Heart left ventricle (tissue), 13 donors: ENCODE measurements around the gene FMO5.

Experiments used
- CTCF ChIP-seq, 12 donors: fragments of 200-600 bp; sonication (generic) in 4 of 12; IDR thresholded peaks; one replicate each; pipeline versions ENCODE4 v1.5.0 to v1.8.0; 2018 to 2022; ENCODE audit warnings: antibody characterized with exemption in 12 of 12, mild to moderate bottlenecking in 5 of 12
- POLR2A ChIP-seq, 2 donors: fragments of 450-650 bp; IDR thresholded peaks; one replicate each; pipeline ENCODE4 v1.6.1; 2017; ENCODE audit warnings: antibody characterized with exemption in 2 of 2, mild to moderate bottlenecking in 2 of 2, moderate library complexity in 2 of 2
- donor health status: ischemic (EF 13 %, LVEDD 7.1; RV severe dilation, severe dysfunction).
- donor health status: DM: no; HTN: yes; CAD: no.
- donor health status: DM: no; HTN: no; CAD: no.
- donor health status: ischemic (EF 25% LVEDD 6.9; RV normal size, moderate dysfunction).
- donor health status: ischemic (EF 25% LVEDD 5.7; RV mildly dilated, moderate dysfunction).
- donor health status: ischemic (EF 35%, LVEDD 5.7; RV mildly dilated, moderate dysfunction).
- donor health status: nonischemic (EF 11% LVEDD 7.7; RV severe dilation, severe dysfunction).
- donor health status: DM: yes; HTN: yes; CAD: no.
- donor health status: PGD.
- donor health status: ischemic (EF 29% LVEDD 5.4; RV normal size, mild dysfunction).
- donor health status: nonischemic (EF 23%, LVEDD 6.1; RV moderate dilation, normal function).

GRCh38 chr1:147177611-147178380 lies 47.3 kb downstream of the FMO5 start:
- TF ChIP-seq CTCF (IDR thresholded peaks at IDR 0.05) (no peak), POLR2A (IDR thresholded peaks at IDR 0.05) (no peak)
